ENCODE measurements around the gene SCPEP1. TPM values are rescaled to one million over a fixed set of nuclear protein-coding genes. Genes with fewer than 3 reads are reported as not detected.
A peak's percentile ranks its signal among the peaks of the same experiment; 100 is the strongest.

The SCPEP1 gene
- total RNA-seq, 3 donors from 2014 or later = 10.3 to 74.2 (median 27.7) TPM

GRCh38 chr17:56985371-56986162 lies 7.6 kb downstream of the SCPEP1 start:
- H3K36me3 ChIP-seq (ENCODE audit: low read depth) = no peaks in the 10 kb centered on the region
- no peaks in the 10 kb centered on the region for H3K4me1 ChIP-seq (ENCODE audit: low read depth)
- no peak for TF ChIP-seq CTCF (IDR thresholded peaks at IDR 0.05)
- intact Hi-C loops (cut with DNase I, micrococcal nuclease) = no loop called here
- DNase-seq (no peak), ATAC-seq (peak; percentile 31)
- no peak overlapping the region for H3K4me3 ChIP-seq
- no peaks in the 10 kb centered on the region for H3K9me3 ChIP-seq

GRCh38 chr17:56987283-56987834 lies 9.4 kb downstream of the SCPEP1 start:
- intact Hi-C loops (cut with DNase I, micrococcal nuclease) = no loop called here
- no peaks in the 10 kb centered on the region for H3K9me3 ChIP-seq
- no peak for TF ChIP-seq CTCF (IDR thresholded peaks at IDR 0.05)
- no peaks in the 10 kb centered on the region for H3K4me1 ChIP-seq (ENCODE audit: low read depth)
- ATAC-seq (no peak), DNase-seq (no peak)
- no peaks in the 10 kb centered on the region for H3K36me3 ChIP-seq (ENCODE audit: low read depth)
- H3K4me3 ChIP-seq = no peak overlapping the region

- no peaks in the 10 kb centered on the region for H3K4me1 ChIP-seq (ENCODE audit: low read depth)
- intact Hi-C loops (cut with DNase I, micrococcal nuclease) = no loop called here
- no peak for DNase-seq
- no peaks in the 10 kb centered on the region for H3K36me3 ChIP-seq (ENCODE audit: low read depth)
- TF ChIP-seq CTCF (IDR thresholded peaks at IDR 0.05) = no peak
- no peaks in the 10 kb centered on the region for H3K9me3 ChIP-seq
- H3K4me3 ChIP-seq = no peak overlapping the region
- no peak for ATAC-seq
Measured at GRCh38 chr17:56988901-56989572, 11.1 kb downstream of the SCPEP1 start.

GRCh38 chr17:56992364-56992763 lies 14.4 kb downstream of the SCPEP1 start:
- Histone ChIP-seq H3K4me1 (ENCODE audit: low read depth) (no peaks in the 10 kb centered on the region), H3K9me3 (no peaks in the 10 kb centered on the region), H3K36me3 (ENCODE audit: low read depth) (no peaks in the 10 kb centered on the region), H3K4me3 (no peak overlapping the region)
- DNase-seq (no peak), ATAC-seq (no peak)
- no peak for TF ChIP-seq CTCF (IDR thresholded peaks at IDR 0.05)
- intact Hi-C loops (cut with DNase I, micrococcal nuclease) = no loop called here

GRCh38 chr17:56994009-56994792 lies 16.3 kb downstream of the SCPEP1 start:
- ATAC-seq = no peak
- Histone ChIP-seq H3K4me3 (no peak overlapping the region), H3K4me1 (ENCODE audit: low read depth) (no peaks in the 10 kb centered on the region), H3K36me3 (ENCODE audit: low read depth) (no peaks in the 10 kb centered on the region), H3K9me3 (no peaks in the 10 kb centered on the region)
- no peak for DNase-seq
- intact Hi-C loops (cut with DNase I, micrococcal nuclease) = no loop called here
- TF ChIP-seq CTCF (IDR thresholded peaks at IDR 0.05) = no peak
